Kidney (tissue), 14 donors: Measurements from ENCODE around the gene ENTPD7. TPM values are rescaled to one million over a fixed set of nuclear protein-coding genes. Genes with fewer than 3 reads are reported as not detected.
A peak's percentile ranks its signal among the peaks of the same experiment; 100 is the strongest.

Source experiments
- DNase-seq, 5 donors: peaks; one replicate each; pipeline ENCODE4 v3.0.0-alpha.2; 2013 to 2020
- FAIRE-seq: peaks from 2 replicates; lab custom pipeline; 2012; peaks lifted over from hg19 to GRCh38; lab: Jason Lieb, UNC
- H3K27ac ChIP-seq, 2 donors: one replicate each; pipeline ENCODE4 v1.7.0; 2013; ENCODE audit warnings: low read depth in 2 of 2, low read length in 2 of 2, inconsistent platforms in 1 of 2
- H3K27me3 ChIP-seq: one replicate; pipeline ENCODE4 v1.7.1; 2013; ENCODE audit warnings: low read length, inconsistent platforms; ENCODE audit not compliant: control insufficient read depth, insufficient read depth
- H3K36me3 ChIP-seq, 3 donors: one replicate each; pipeline versions ENCODE4 v1.7.0 to v1.7.1; 2013; ENCODE audit warnings: low read length in 3 of 3, control low read depth in 1 of 3, inconsistent platforms in 1 of 3; ENCODE audit not compliant: insufficient read depth in 3 of 3, control insufficient read depth in 2 of 3
- H3K4me1 ChIP-seq, 3 donors: one replicate each; pipeline versions ENCODE4 v1.7.0 to v1.7.1; 2013; ENCODE audit warnings: low read length in 3 of 3, inconsistent platforms in 1 of 3, low read depth in 1 of 3; ENCODE audit not compliant: control insufficient read depth in 2 of 3, insufficient read depth in 2 of 3
- H3K4me3 ChIP-seq, 3 donors: one replicate each; pipeline versions ENCODE4 v1.7.0 to v1.8.1; 2013; ENCODE audit warnings: low read length in 3 of 3, control low read depth in 1 of 3, inconsistent platforms in 1 of 3
- H3K9ac ChIP-seq, 3 donors: one replicate each; pipeline versions ENCODE4 v1.7.0 to v1.7.1; 2013; ENCODE audit warnings: low read length in 3 of 3, control low read depth in 1 of 3, inconsistent platforms in 1 of 3
- H3K9me3 ChIP-seq, 3 donors: one replicate each; pipeline versions ENCODE4 v1.7.0 to v1.7.1; 2013; ENCODE audit warnings: low read length in 3 of 3, control low read depth in 1 of 3, inconsistent platforms in 1 of 3; ENCODE audit not compliant: control insufficient read depth in 2 of 3, insufficient read depth in 1 of 3
- intact Hi-C: fragments of 100-400 bp; cut with DNase I; formaldehyde crosslinking; loops from one replicate; pipeline ENCODE4 v1.11.1; 2022
- polyA plus RNA-seq: library from polyadenylated mRNA; stranded (reverse); fragments of 350-450 nt; fragmentation: Illumina TruSeq; extraction: RNeasy Lipid Tissue Mini Kit (QIAGEN cat#74804); gene quantifications from one replicate; pipeline ENCODE4 v1.2.3, GENCODE V29; 2014; ENCODE audit warnings: low read depth, low replicate concordance; ENCODE audit not compliant: insufficient read depth
- total RNA-seq: library from RNA; stranded (reverse); fragmentation: NEBNext Ultra II Directional; extraction: Animal tissue kit (Norgen Biotek cat#: 25700); gene quantifications from one replicate; pipeline ENCODE4 v1.2.1, GENCODE V29; 2021
- TF ChIP-seq, protein P1 (sequence below): IDR thresholded peaks from 3 replicates; pipeline ENCODE4 v1.5.1; 2012; ENCODE audit warnings: mild to moderate bottlenecking, moderate library complexity, borderline replicate concordance; ENCODE audit not compliant: insufficient read depth; ENCODE audit errors: extremely low read depth
- donor health status: control.
- donor health status: control.
- donor health status: control.
- donor health status: control.
- donor health status: control.
- donor health status: DM: yes; HTN: yes; CAD: no.
- donor health status: Normal renal cell carcinoma (clear cell type).

Gene ENTPD7
- total and polyA plus RNA-seq, 2 donors from 2014 or later: 1.4 to 16.1 TPM

DNA sequence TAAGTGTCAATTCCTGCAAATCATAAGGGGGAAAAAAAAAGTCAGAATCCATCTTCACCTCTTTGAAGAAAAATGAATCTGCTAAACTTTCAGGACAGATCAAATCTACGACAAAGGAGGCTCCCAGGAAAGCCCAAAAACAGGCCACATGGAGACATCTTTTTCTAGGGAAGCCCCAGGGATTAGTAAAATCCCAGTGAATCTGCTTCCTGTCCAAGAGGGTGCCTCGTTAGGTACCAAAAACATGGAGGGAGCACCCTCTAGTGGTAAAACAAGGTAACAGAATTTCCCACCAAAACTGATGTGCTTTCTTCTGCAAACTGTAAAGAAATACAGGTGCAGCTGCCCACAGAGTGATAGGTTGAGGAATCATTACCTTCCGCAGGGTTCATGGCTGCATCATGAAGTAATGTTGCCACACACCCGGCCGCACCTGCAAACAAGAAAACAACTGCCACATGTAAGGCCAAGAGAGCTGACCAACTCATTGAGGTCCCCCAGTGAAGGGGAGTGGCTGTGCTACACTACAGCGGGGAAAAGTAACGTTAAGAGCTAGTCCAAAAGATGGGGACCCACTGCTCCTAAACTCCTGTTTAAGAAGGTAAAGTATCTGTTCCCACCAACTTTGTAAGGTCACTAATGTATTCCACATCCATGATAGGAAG lies 47.0 kb upstream of the ENTPD7 start:
- no peak for FAIRE-seq
- no peaks in the 10 kb centered on the region for H3K9me3 ChIP-seq
- peaks cover 0 to 7% (median 0%) of the 10 kb centered on the region in 3 donors for H3K4me1 ChIP-seq
- peak in 4 of 5 donors; percentile 41 to 75 (median 56) for DNase-seq
- TF ChIP-seq, protein P1, sequence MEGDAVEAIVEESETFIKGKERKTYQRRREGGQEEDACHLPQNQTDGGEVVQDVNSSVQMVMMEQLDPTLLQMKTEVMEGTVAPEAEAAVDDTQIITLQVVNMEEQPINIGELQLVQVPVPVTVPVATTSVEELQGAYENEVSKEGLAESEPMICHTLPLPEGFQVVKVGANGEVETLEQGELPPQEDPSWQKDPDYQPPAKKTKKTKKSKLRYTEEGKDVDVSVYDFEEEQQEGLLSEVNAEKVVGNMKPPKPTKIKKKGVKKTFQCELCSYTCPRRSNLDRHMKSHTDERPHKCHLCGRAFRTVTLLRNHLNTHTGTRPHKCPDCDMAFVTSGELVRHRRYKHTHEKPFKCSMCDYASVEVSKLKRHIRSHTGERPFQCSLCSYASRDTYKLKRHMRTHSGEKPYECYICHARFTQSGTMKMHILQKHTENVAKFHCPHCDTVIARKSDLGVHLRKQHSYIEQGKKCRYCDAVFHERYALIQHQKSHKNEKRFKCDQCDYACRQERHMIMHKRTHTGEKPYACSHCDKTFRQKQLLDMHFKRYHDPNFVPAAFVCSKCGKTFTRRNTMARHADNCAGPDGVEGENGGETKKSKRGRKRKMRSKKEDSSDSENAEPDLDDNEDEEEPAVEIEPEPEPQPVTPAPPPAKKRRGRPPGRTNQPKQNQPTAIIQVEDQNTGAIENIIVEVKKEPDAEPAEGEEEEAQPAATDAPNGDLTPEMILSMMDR: peak; percentile 80
- no peak overlapping the region for H3K4me3 ChIP-seq
- intact Hi-C loops: loop anchor here (10.0 kb wide), 1 partner anchor 187 kb away; no protein-coding TSS in a partner anchor
- H3K36me3 ChIP-seq: peaks cover 0 to 22% (median 20%) of the 10 kb centered on the region in 3 donors
- no peaks in the 10 kb centered on the region for H3K27me3 ChIP-seq
- H3K9ac ChIP-seq: peak overlapping the region in 1 of 3 donors; percentile 24
- no peak overlapping the region for H3K27ac ChIP-seq

DNA sequence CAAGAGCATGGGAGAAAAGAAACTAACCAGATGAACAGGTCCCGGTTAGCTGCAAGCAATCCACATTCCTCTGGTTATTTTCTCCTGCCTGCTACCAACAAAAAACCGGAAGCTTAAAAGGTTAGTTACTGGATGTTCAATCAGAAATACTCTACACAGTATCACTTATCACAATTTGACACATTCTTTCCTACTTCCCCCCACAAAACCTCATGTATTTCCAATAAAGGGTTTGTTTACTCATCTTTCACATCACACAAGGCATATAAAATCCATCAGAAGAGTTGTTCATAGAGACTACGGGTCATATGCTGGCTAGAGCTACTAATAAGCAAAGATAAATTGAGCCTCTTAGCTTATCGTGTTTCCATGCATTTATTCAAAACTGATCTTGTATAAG lies 43.9 kb upstream of the ENTPD7 start:
- Histone ChIP-seq H3K9me3 (no peaks in the 10 kb centered on the region), H3K9ac (no peak overlapping the region), H3K27me3 (no peaks in the 10 kb centered on the region), H3K4me1 (peaks cover 2 to 20% (median 20%) of the 10 kb centered on the region in 3 donors), H3K27ac (no peak overlapping the region), H3K36me3 (peaks cover 0 to 17% (median 15%) of the 10 kb centered on the region in 3 donors), H3K4me3 (no peak overlapping the region)
- intact Hi-C loops: loop anchor here (10.0 kb wide), 1 partner anchor 191 kb away; no protein-coding TSS in a partner anchor
- DNase-seq: no peak
- TF ChIP-seq, protein P1: no peak
- FAIRE-seq: no peak

DNA sequence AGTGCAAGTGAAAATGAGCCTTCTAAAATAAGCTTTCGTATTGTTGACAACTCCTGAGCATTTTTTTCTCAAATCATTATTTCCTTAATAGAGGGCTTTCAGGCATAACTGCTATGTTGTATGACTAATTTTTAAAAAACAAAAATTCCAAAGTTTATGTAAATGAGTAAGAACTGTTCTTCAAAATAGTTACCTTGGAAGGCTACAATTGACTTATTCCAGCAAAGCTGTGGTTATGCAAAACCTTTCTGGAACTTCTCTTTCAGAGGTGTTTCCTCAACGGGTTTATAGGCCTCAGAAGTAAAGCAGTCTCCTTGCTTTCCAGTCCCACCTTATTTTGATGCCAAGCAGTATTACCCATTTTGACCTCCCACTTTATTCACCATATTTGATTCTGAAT lies 41.6 kb upstream of the ENTPD7 start:
- intact Hi-C loops: loop anchor here (10.0 kb wide), 1 partner anchor 193 kb away; no protein-coding TSS in a partner anchor
- H3K4me1 ChIP-seq: peaks cover 2 to 29% (median 24%) of the 10 kb centered on the region in 3 donors
- H3K4me3 ChIP-seq: peak overlapping the region in 2 of 3 donors; percentile 90 to 92
- no peak overlapping the region for H3K9ac ChIP-seq
- TF ChIP-seq, protein P1: no peak
- no peak overlapping the region for H3K27ac ChIP-seq
- FAIRE-seq: no peak
- H3K27me3 ChIP-seq: no peaks in the 10 kb centered on the region
- H3K9me3 ChIP-seq: no peaks in the 10 kb centered on the region
- no peak for DNase-seq
- peaks cover 0 to 9% (median 7%) of the 10 kb centered on the region in 3 donors for H3K36me3 ChIP-seq
